HG03280 (cell line): ENCODE results near the gene ZFPM1.
"Not testable (repeated sequence)": the region's sequence is repeated elsewhere in the genome, so short reads cannot be mapped to it uniquely, and the experiment has no call there.

Source experiments
- ATAC-seq: cut with Tn5 transposase; IDR thresholded peaks from one replicate; pipeline ENCODE4 v1.9.1; 2021; ENCODE audit warnings: mild to moderate bottlenecking, moderate library complexity; ENCODE audit not compliant: unreplicated experiment

The ZFPM1 gene

DNA sequence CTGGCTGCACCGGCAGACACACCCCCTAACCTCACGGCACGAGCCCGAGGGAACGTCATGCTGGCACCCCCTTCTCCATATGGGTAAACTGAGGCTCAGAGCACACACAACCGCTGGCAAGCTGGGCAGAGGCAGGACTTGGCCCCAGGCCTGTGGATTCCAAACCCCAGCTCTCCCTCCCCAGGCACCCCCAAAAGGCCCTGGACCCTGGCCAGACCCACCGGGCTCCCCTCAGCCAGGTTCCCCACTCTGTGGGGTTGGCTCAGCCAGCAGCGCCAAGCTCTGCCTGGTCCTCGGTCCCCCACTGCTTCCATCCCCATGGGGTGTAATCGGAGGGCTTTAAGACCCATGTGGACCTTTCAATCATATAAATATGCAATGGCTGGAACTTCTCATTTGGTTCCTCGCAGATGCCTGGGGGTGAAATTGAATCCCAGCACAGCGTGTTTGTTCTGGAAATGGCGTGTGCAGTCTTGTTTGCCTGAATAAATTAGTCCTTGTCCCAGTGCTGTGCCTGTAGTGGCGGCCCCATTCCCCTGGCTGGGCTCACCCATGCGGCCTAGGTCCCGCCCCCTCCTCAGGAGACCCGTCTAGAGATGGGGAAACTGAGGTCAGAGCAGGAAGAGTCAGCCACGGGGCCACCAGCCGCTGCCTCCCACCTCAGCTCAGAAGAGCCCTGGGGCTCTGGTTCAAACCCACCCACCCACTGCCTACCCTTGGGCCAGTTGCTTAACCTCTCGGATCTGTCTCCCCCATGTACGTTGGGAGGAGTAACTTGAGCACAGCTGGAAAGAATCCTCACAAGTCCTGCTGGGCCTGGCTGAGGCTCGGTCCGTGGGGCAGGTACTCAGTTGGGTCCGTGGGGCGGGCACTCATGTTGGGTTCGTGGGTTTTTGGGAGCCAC lies 57.3 kb downstream of the ZFPM1 start:
- ATAC-seq: no peak

DNA sequence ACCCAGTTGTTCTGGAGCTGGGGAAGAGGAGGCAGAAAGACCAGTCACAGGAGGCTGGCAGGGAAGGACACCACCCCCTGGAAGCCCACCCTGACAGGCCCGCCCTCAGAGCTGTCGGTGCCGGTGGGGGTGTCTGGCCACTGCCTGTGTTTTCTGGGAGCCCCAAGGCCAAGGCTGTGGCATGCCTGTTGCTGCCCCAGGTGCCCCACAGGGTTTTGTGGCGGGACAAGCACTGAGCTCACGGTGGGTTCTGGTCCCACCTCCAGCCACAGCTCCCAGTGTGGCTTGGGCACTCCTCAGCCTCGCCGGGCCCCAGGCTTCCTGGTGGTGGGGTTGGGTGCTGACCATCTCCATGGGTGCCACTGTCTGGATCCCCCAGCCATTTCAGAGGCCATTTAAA lies 58.0 kb downstream of the ZFPM1 start:
- no peak for ATAC-seq

- no peak for ATAC-seq
These were observed 58.8 kb downstream of the ZFPM1 start for GRCh38 chr16:88511906-88512305.

DNA sequence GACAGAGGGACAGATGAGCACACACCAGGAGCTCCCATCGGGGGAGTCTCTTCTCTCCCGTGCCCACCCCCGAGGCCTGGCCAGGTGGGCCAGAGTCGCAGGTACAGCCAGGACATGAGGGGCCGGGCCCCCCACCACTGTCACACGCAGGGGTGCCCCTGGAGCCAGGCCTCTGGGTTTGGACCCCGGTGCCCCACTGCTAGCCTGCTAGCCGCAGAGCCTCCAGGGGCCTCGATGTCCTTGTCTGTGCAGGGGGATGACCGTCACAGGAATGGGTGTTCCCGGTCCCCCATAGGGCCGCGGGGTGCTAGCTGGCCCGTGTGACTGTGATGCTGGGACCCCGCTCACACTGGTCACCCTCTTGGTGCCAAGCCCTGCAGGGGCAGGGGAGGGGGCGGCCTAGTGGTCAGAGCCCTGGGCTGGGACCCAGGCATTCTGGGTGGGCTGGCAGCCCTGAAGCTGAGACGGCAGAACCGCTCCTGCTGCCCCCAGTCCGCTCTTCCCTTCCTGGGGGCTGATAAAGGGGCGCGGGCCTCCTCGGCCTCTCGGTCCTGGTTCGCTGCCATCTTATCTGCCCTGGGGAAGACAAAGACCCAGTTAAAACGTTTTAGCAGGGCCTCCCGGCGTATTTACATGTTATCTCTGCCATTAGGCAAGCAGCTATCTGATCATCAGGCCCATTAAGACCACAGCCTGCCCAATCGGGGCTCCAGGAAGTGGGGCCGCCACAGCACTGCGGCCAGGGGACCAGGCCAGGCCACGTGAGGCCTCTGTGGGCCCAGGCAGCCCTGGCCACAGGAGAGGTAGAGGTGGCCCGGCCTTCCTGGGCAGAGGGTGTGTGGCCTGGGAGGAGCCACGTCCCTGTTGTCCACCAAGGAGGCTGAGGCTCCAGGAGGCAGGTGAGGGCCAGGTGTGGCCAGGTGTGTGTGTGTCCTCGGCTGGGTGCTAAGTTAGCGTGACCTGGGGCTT lies 59.9 kb downstream of the ZFPM1 start:
- ATAC-seq: no peak

GRCh38 chr16:88514070-88514469 lies 61.0 kb downstream of the ZFPM1 start:
- no peak for ATAC-seq

DNA sequence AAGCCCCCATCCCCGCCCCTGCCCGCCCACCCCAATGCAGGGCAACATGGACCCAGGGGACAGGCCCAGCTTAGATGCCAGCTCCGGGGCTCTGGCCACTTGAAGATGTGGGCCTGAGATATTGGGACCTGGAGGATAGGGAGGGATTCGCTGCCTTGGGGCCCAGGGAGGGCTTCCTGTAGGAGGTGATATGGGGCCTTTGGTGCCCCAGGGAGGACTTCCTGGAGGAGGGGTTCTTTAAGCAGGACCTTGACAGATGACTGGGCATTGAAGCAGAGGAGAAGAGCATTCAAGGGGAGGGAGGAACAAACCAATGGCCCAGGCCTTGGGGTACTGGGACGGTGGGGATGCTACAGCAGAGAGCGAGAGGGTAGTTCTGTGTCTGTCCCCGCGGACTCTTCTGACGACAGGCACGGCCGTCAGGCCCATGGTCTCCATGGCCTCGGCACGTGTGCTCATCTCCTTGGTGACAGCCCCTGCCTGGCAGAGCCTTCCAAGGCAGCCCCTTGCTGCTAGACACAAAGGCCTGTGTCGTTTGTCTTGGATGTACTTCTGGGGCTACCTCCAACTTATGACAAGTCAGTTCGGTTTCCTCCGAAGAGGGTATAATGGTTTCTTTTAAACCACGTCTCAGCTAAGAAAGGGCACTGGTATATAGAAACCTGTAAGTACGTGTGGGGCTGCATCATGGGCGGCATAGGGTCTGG lies 61.6 kb downstream of the ZFPM1 start:
- no peak for ATAC-seq

DNA sequence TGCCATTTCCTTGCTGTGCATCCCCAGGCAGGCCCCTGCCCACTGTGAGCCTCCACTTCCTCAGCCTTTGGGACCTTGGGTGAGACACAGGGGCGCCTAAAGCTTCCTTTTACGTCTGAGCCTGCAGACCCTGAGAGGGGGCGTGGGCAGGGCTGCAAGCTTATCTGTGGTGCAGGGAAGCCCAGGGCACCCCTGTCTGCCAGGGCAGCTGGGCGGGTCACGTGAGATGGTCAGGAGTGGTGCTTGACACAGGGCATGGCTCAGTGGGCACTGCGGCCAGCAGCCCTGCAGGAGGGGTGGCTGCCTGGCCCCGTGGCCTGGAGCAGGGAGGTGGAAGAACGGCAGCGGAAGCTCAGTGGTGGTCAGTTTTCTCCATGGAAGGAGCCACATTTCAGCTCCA lies 62.3 kb downstream of the ZFPM1 start:
- ATAC-seq: no peak

GRCh38 chr16:88515925-88516594 lies 63.0 kb downstream of the ZFPM1 start:
- ATAC-seq: no peak

DNA sequence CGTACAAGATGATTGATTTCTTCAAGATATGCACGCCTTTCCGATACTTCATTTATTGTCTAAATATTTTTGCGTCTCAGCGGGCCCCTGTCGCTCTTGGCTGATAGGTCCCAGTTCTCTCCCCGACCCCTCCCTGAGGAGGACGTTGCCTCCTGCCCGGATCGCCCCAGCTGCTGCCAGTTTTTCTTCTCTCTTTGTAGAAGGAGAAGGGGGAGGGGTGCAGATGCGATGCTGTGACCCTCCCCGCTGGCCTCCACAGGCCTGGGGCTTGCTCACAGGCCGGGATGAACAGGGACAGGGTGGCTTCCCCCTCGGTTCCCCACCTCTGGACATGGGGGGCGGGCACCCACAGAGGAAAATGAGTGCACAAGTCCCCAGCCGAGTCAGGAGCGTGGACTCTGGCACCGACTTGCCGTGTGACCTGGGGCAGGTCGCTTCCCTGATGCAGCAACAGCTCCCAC lies 63.6 kb downstream of the ZFPM1 start:
- no peak for ATAC-seq

- ATAC-seq: not testable (repeated sequence)
These were observed 64.2 kb downstream of the ZFPM1 start for GRCh38 chr16:88517208-88517774.

DNA sequence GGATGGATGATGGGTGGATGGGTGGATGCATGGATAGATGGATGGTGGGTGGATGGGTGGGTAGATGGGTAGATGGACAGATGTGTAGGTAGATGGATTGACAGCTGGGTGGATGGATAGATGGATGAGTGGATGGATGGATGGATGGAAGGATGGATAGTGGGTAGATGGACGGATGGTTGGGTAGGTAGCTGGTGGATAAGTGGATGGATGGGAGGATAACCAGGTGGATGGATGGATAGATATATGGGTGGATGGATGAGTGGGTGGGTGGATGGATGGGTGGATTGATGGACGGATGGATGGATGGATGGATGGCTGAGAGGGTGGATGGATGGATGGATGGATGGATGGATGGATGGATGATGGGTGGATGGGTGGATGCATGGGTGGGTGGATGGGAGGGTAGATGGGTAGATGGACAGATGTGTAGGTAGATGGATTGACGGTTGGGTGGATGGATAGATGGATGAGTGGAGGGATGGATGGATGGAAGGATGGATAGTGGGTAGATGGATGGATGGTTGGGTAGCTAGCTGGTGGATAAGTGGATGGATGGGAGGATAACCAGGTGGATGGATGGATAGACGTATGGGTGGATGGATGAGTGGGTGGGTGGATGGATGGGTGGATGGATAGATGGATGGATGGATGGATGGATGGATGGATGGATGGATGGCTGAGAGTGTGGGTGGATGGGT lies 65.5 kb downstream of the ZFPM1 start:
- ATAC-seq: not testable (repeated sequence)

DNA sequence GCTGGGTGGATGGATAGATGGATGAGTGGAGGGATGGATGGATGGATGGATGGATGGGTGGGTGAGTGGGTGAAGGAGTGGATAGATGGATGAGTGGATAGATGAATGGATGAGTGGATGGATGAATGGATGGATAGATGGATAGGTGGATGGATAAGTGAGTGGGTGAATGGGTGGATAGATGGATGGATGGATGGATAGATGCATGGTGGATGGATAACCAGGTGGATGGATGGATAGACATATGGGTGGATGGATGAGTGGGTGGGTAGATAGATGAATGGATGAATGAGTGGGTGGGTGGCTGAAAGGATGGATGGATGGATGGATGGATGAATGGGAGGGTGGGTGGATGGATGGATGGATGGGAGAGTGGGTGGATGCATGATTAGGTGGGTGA lies 66.2 kb downstream of the ZFPM1 start:
- ATAC-seq: no peak

GRCh38 chr16:88519938-88520653 lies 67.0 kb downstream of the ZFPM1 start:
- ATAC-seq: no peak

- no peak for ATAC-seq
These were observed 68.6 kb downstream of the ZFPM1 start for GRCh38 chr16:88521674-88522073.

GRCh38 chr16:88522276-88522949 lies 69.3 kb downstream of the ZFPM1 start:
- ATAC-seq: no peak

- ATAC-seq: no peak
These were observed 70.5 kb downstream of the ZFPM1 start for GRCh38 chr16:88523309-88524161.

GRCh38 chr16:88524274-88524972 lies 71.3 kb downstream of the ZFPM1 start:
- no peak for ATAC-seq
